Measurements from ENCODE around the gene USP37. TPM values are rescaled to one million over a fixed set of nuclear protein-coding genes. Genes with fewer than 3 reads are reported as not detected.

USP37 gene
- total RNA-seq, 3 donors from 2014 or later = 30.9 to 31.4 (median 31.2) TPM

GRCh38 chr2:218476676-218477075 lies 91.5 kb downstream of the USP37 start:
- DNase-seq = no peak
- no peak for ATAC-seq
- Mint-ChIP-seq H3K36me3 (ENCODE audit: insufficient read depth) (peaks cover 31% of the 10 kb centered on the region), H3K27me3 (ENCODE audit: low read depth) (no peaks in the 10 kb centered on the region), H3K4me1 (ENCODE audit: low read depth) (peaks cover 3% of the 10 kb centered on the region), H3K9me3 (no peaks in the 10 kb centered on the region), H3K4me3 (no peak overlapping the region)

- peaks cover 26% of the 10 kb centered on the region for H3K36me3 Mint-ChIP-seq (ENCODE audit: insufficient read depth)
- no peaks in the 10 kb centered on the region for H3K27me3 Mint-ChIP-seq (ENCODE audit: low read depth)
- H3K4me3 Mint-ChIP-seq = no peak overlapping the region
- ATAC-seq = no peak
- H3K4me1 Mint-ChIP-seq (ENCODE audit: low read depth) = peaks cover 14% of the 10 kb centered on the region
- no peak for DNase-seq
- no peaks in the 10 kb centered on the region for H3K9me3 Mint-ChIP-seq
These were observed 93.6 kb downstream of the USP37 start for GRCh38 chr2:218474527-218474926.

GRCh38 chr2:218472988-218473387 lies 95.2 kb downstream of the USP37 start:
- Mint-ChIP-seq H3K4me3 (no peak overlapping the region), H3K36me3 (ENCODE audit: insufficient read depth) (peaks cover 25% of the 10 kb centered on the region), H3K9me3 (no peaks in the 10 kb centered on the region), H3K27me3 (ENCODE audit: low read depth) (no peaks in the 10 kb centered on the region), H3K4me1 (ENCODE audit: low read depth) (peaks cover 14% of the 10 kb centered on the region)
- ATAC-seq (no peak), DNase-seq (no peak)

- no peaks in the 10 kb centered on the region for H3K9me3 Mint-ChIP-seq
- DNase-seq (no peak), ATAC-seq (no peak)
- H3K4me1 Mint-ChIP-seq (ENCODE audit: low read depth) = peaks cover 14% of the 10 kb centered on the region
- no peak overlapping the region for H3K4me3 Mint-ChIP-seq
- peaks cover 25% of the 10 kb centered on the region for H3K36me3 Mint-ChIP-seq (ENCODE audit: insufficient read depth)
- no peaks in the 10 kb centered on the region for H3K27me3 Mint-ChIP-seq (ENCODE audit: low read depth)
These were observed 96.2 kb downstream of the USP37 start for GRCh38 chr2:218471982-218472381.

GRCh38 chr2:218471036-218471435 lies 97.1 kb downstream of the USP37 start:
- Mint-ChIP-seq H3K36me3 (ENCODE audit: insufficient read depth) (peaks cover 25% of the 10 kb centered on the region), H3K4me1 (ENCODE audit: low read depth) (peaks cover 14% of the 10 kb centered on the region), H3K9me3 (no peaks in the 10 kb centered on the region), H3K4me3 (no peak overlapping the region), H3K27me3 (ENCODE audit: low read depth) (no peaks in the 10 kb centered on the region)
- ATAC-seq (no peak), DNase-seq (no peak)

GRCh38 chr2:218470448-218470847 lies 97.7 kb downstream of the USP37 start:
- Mint-ChIP-seq H3K27me3 (ENCODE audit: low read depth) (no peaks in the 10 kb centered on the region), H3K36me3 (ENCODE audit: insufficient read depth) (peaks cover 25% of the 10 kb centered on the region), H3K4me3 (no peak overlapping the region), H3K4me1 (ENCODE audit: low read depth) (peaks cover 15% of the 10 kb centered on the region), H3K9me3 (no peaks in the 10 kb centered on the region)
- DNase-seq (no peak), ATAC-seq (no peak)

GRCh38 chr2:218465987-218466633 lies 102.0 kb downstream of the USP37 start:
- Mint-ChIP-seq H3K4me3 (no peak overlapping the region), H3K9me3 (no peaks in the 10 kb centered on the region), H3K36me3 (ENCODE audit: insufficient read depth) (peaks cover 17% of the 10 kb centered on the region), H3K27me3 (ENCODE audit: low read depth) (no peaks in the 10 kb centered on the region), H3K4me1 (ENCODE audit: low read depth) (peaks cover 8% of the 10 kb centered on the region)
- DNase-seq (no peak), ATAC-seq (no peak)

- DNase-seq (no peak), ATAC-seq (no peak)
- Mint-ChIP-seq H3K27me3 (ENCODE audit: low read depth) (no peaks in the 10 kb centered on the region), H3K36me3 (ENCODE audit: insufficient read depth) (peaks cover 40% of the 10 kb centered on the region), H3K9me3 (peaks cover 10% of the 10 kb centered on the region), H3K4me3 (no peak overlapping the region), H3K4me1 (ENCODE audit: low read depth) (no peaks in the 10 kb centered on the region)
These were observed 109.6 kb downstream of the USP37 start for GRCh38 chr2:218458598-218458997.

GRCh38 chr2:218456849-218457248 lies 111.3 kb downstream of the USP37 start:
- H3K36me3 Mint-ChIP-seq (ENCODE audit: insufficient read depth) = peaks cover 43% of the 10 kb centered on the region

GRCh38 chr2:218452079-218452478 lies 116.1 kb downstream of the USP37 start:
- Mint-ChIP-seq H3K4me1 (ENCODE audit: low read depth) (no peaks in the 10 kb centered on the region), H3K4me3 (no peak overlapping the region), H3K27me3 (ENCODE audit: low read depth) (no peaks in the 10 kb centered on the region), H3K9me3 (peaks cover 10% of the 10 kb centered on the region), H3K36me3 (ENCODE audit: insufficient read depth) (peaks cover 47% of the 10 kb centered on the region)
- no peak for DNase-seq
- ATAC-seq = no peak

More at GRCh38 chr2:218456849-218457248, 111.3 kb downstream of the USP37 start:
- DNase-seq (no peak), ATAC-seq (no peak)
- no peaks in the 10 kb centered on the region for H3K4me1 Mint-ChIP-seq (ENCODE audit: low read depth)
- peaks cover 10% of the 10 kb centered on the region for H3K9me3 Mint-ChIP-seq
- no peaks in the 10 kb centered on the region for H3K27me3 Mint-ChIP-seq (ENCODE audit: low read depth)
- no peak overlapping the region for H3K4me3 Mint-ChIP-seq

GRCh38 chr2:218448934-218449333 lies 119.2 kb downstream of the USP37 start:
- Mint-ChIP-seq H3K4me1 (ENCODE audit: low read depth) (no peaks in the 10 kb centered on the region), H3K9me3 (no peaks in the 10 kb centered on the region), H3K36me3 (ENCODE audit: insufficient read depth) (peaks cover 26% of the 10 kb centered on the region), H3K4me3 (no peak overlapping the region), H3K27me3 (ENCODE audit: low read depth) (no peaks in the 10 kb centered on the region)
- ATAC-seq (no peak), DNase-seq (no peak)

- Mint-ChIP-seq H3K4me1 (ENCODE audit: low read depth) (no peaks in the 10 kb centered on the region), H3K4me3 (no peak overlapping the region), H3K9me3 (no peaks in the 10 kb centered on the region), H3K36me3 (ENCODE audit: insufficient read depth) (peaks cover 17% of the 10 kb centered on the region), H3K27me3 (ENCODE audit: low read depth) (no peaks in the 10 kb centered on the region)
- ATAC-seq = no peak
- DNase-seq = no peak
These were observed 121.1 kb downstream of the USP37 start for GRCh38 chr2:218447072-218447471.

GRCh38 chr2:218446547-218446946 lies 121.6 kb downstream of the USP37 start:
- H3K9me3 Mint-ChIP-seq = no peaks in the 10 kb centered on the region
- H3K27me3 Mint-ChIP-seq (ENCODE audit: low read depth) = no peaks in the 10 kb centered on the region
- no peak overlapping the region for H3K4me3 Mint-ChIP-seq
- ATAC-seq (no peak), DNase-seq (no peak)
- H3K36me3 Mint-ChIP-seq (ENCODE audit: insufficient read depth) = peaks cover 17% of the 10 kb centered on the region
- H3K4me1 Mint-ChIP-seq (ENCODE audit: low read depth) = no peaks in the 10 kb centered on the region

- no peaks in the 10 kb centered on the region for H3K27me3 Mint-ChIP-seq (ENCODE audit: low read depth)
- H3K9me3 Mint-ChIP-seq = no peaks in the 10 kb centered on the region
- no peak overlapping the region for H3K4me3 Mint-ChIP-seq
- DNase-seq (no peak), ATAC-seq (no peak)
- H3K4me1 Mint-ChIP-seq (ENCODE audit: low read depth) = no peaks in the 10 kb centered on the region
- peaks cover 17% of the 10 kb centered on the region for H3K36me3 Mint-ChIP-seq (ENCODE audit: insufficient read depth)
These were observed 122.5 kb downstream of the USP37 start for GRCh38 chr2:218445602-218446001.

GRCh38 chr2:218444692-218445357 lies 123.3 kb downstream of the USP37 start:
- Mint-ChIP-seq H3K27me3 (ENCODE audit: low read depth) (no peaks in the 10 kb centered on the region), H3K4me1 (ENCODE audit: low read depth) (no peaks in the 10 kb centered on the region), H3K4me3 (no peak overlapping the region), H3K9me3 (no peaks in the 10 kb centered on the region), H3K36me3 (ENCODE audit: insufficient read depth) (peaks cover 13% of the 10 kb centered on the region)
- ATAC-seq (no peak), DNase-seq (no peak)
